ENCODE measurements around the gene CPN1.

GRCh38 chr10:100043344-100043743 lies 38.3 kb downstream of the CPN1 start:
- TF ChIP-seq CTCF (conservative IDR thresholded peaks at IDR 0.05; ENCODE audit: low read length) (peak; percentile 21; the same call in 1 of the 2 replicates), EZH2phosphoT487 (IDR thresholded peaks at IDR 0.05; ENCODE audit: borderline replicate concordance, low read depth, low read length) (no peak)

Data from OCI-LY7 (cell line).